CD4-positive, alpha-beta T cell treated with Interleukin-4 for 1 hour (primary cell): ENCODE measurements around the gene TFB1M.

Experiments used
- DNase-seq, 2 donors: peaks; one replicate each; pipeline ENCODE4 v3.0.0-alpha.2; 2020 to 2022

TFB1M gene

DNA sequence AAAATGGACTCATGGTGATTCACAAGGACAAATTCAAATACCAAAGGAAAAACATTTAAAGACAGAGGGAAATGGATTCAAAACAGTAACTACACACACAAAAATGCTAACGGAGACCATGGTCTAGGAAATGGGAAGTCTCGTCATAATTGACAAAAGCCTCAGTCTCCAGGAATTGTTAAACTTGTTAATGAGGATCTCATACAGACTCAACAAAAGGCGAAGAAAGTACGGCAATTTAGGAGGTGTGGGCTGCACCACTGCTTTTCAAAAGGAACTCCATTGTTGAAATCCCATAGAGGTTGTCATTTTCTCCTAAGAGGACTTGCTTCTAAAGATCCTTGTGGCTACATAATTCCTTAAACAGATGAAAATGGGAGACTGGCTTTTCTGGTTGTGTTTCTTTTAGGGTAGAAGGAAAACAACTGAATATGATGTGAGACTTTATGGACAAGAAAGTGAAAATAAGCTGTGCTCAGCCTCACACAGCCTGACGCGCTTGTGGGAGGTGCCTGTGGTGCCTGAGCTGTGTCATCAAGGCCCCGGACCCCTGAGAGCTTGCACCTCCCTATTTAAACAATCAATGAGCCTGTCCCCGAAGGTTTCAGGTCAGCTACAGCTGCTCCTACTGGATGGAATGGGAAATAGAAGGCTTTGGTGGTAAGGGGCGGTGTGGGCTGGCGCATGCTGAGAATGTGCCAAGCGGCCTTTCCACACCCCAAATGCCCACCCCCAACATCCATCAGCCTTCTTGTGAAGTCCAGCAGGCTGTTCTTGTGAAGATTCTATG, 53.0 kb downstream of the TFB1M start:
- no peak for DNase-seq

DNA sequence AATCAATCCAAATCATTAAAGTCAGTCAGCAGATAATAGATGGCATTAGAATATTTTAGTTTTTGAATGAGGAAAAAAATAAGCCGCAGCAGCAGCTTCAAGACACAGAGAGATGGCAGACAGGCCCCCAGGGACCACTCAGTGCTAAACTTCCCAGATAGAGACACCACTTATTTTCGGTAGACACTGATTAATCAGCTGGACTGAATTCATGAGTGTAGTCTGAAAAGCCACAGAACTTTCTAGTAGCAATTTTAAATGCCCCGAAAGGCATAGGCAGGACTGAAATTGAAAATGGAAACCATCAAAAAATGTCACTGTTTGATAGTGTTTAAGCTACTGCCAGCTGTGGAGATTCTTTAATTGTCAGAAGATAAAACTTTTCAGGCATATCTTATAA, 53.6 kb downstream of the TFB1M start:
- no peak for DNase-seq

DNA sequence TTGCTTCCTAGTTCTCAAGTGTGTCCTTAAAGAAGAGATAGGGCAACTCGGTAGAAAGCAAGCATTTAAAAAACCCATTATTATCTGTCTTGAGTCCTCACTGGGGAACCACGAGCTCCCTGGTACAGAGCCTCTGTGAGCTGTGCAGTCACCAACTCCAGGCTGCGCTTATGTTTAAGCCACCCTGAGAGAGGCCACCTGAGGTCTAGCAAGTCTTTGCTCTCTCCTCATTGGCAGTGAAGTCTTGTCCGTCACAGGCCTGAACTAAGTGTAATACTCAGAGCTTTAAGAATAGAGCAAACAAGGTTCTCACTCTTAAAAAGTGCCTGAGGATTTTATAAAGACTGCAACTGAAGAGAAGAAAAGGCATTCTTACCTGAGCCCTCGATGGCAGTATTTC, 54.4 kb downstream of the TFB1M start:
- DNase-seq = no peak

DNA sequence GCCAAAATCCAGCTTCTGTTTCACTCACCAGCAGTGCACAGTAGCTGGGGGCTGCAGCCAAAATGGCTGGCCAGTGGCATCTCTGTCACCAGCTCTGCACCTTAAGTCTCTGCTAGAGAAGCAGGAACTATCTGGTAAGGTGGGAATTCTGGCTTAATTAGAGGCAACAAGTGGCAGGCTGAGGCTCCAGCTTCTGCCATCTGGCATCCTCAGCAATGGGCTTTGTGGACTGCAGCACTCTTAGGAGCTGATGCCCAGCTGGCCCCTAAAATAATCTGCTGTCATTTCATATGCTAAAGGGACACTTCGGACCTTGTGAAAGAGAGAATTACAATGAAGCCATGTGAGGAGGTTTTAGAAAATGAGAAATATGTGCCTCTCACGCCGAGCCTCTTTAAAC, 55.1 kb downstream of the TFB1M start:
- DNase-seq = no peak

DNA sequence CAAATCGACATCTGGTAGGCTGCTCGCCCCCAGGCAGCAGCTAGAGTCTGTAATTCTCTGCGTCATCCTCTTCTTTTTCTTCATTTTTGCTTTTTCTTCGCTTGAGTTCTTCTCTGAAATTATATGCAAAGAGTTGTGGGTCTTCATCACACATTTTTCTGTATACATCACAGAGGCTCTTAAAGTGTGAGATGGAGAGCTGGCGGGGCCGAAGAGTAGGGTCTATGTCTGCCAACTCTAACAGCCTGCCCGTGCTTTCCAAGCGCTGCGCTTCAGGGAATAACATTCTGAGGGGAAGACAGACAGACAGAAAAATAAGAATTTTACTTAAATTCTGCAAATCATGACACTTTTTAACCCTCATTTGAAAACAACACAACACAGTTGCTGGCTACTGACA, 56.5 kb downstream of the TFB1M start:
- DNase-seq = no peak

DNA sequence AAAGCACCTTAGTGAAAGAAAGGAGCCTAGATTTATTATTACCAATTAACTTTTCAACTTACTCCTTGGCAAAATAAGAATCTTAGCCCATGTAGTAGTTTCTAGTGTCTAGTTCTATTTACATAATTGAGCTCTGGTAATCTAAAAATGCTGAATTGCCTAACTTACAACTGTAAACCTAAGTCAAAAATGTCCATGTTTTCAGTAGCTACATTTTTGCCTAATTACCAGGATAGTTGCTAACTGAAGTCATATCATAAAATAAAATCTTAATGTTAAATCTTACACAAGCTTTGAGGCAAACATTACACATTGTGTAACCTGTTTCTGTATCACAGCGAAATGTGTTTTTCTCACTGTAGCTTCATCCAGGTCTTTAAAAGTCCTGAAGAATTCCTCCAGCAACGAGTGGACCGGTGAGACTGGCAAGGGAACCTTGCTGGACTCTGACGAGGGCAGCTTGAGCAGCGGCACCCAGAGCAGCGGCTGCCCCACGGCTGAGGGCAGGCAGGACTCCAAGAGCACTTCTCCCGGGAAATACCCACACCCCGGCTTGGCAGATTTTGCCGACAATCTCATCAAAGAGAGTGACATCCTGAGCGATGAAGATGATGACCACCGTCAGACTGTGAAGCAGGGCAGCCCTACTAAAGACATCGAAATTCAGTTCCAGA, 58.0 kb downstream of the TFB1M start:
- DNase-seq = no peak

DNA sequence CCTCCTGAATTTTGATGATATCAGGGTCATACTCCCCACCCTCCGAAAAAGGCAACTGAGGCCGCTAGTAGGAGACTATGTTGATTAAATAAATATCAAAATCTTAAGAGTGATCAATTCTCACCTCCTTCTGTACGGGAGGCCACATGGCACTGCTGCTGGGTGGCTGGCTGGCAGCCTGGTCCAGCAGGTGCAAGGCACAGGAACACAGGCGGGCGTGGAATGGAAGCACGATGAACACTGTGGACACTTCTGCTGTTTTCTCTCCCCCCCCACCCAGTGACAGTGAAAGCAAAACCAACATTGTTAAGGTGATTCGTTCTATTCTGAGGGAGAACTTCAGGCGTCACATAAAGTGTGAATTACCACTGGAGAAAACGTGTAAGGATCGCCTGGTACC, 60.1 kb downstream of the TFB1M start:
- DNase-seq = no peak

DNA sequence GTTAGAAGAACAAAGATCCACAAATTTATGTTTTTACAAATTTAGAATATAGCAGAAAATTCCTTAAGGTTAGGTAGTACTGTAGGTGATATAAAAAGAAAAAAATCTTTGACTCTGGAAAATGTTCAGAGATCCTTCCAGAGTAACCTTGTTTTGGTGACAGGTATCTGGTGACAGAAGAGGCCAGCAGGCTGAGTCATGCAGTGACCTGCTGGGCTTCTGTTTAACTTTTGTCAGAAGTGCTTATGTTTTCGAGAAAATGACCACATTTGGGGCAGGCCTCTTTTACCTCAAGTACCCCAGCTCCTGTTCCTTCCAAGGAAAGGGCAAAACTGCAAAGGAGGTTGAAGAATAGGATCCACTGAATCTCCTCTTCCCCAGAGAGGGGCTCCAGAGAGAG, 60.9 kb downstream of the TFB1M start:
- no peak for DNase-seq

DNA sequence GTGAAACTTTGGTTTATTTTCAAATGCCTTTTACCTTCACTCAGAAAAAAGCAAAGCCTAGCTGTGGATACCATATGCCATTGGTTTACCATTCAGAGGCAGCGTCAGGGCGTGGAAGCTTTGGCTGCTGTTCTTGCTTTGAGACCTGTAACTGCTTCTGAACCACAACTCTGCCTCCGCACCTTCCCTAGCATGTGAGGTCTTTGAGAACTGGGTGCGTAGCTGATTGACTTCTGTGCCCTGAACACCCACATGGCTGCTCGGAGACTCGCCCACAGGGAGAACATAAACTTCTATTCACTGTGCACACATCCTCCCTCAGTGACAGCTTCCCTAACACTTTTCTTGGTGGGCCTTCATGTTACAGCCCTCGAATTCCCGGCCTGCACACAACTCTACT, 61.7 kb downstream of the TFB1M start:
- DNase-seq = no peak

DNA sequence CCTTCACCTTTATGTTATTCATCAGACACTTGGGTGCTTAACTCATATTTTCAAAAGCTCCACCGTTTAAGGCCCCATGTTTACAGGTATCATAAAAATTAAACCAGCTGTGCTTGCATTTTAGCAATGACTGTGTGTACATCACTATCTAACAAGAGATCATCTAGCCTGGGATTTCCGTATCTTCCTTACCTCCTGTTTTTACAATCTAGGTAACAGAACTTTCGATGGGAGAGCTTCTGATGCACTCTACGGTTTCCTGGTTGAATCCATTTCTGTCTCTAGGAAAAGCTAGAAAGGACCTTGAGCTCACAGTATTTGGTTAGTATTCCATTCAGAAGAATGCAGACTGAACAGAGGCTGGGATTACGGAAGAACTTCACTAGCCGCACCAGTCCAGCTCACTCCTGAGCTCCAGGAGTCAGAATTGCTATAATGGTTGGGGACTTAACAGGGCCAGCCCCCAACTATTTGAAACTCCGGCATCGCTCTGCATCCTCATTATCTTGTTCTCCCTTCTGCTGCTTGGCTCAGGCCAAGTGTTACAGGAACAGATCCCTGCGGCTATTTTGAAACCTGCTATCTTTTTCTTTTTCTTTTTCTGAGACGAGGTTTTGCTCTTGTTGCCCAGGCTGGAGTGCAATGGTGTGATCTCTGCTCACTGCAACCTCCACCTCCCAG, 63.4 kb downstream of the TFB1M start:
- DNase-seq = no peak

DNA sequence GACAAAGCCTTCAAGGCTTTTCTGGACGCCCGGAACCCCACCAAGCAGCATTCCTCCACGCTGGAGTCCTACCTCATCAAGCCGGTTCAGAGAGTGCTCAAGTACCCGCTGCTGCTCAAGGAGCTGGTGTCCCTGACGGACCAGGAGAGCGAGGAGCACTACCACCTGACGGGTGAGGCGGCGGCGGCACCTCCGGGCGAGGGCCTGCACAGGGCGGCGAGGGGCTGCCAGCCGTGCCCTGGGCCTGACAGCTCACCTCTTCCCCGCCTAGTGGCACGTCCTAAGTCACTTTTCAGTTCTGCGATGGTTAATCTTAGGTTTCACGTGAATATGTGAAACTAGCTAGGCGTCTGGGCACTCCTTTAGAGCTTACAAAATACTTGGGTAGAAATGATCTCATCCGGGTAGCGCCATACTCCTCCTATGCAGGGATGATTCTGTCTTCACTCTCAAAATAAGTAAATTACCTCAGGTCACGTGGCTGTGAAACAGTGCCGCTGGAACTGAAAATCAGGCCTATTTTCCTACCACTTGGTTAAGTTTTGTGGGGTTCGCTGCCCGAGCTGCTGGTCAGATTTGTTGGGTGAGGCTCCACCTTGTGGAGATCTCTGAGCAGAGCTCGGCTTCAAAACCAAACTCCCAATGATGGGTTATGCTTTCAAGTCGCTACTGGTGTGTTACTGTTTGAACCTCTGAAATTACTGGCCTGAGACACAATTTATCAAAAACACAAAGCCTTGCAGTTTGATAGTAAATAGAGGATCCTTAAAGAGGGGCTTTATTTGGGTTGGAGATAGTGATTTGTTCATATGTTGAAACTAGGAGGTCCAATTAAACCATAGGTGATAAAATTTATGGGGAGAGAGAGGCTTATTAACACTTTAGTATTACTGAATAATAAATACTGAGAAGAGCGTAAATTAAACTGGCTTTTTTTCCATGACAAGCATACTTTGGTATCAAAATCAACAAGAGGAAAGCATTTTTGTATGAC, 66.0 kb downstream of the TFB1M start:
- peak; percentile 20 to 29 for DNase-seq

DNA sequence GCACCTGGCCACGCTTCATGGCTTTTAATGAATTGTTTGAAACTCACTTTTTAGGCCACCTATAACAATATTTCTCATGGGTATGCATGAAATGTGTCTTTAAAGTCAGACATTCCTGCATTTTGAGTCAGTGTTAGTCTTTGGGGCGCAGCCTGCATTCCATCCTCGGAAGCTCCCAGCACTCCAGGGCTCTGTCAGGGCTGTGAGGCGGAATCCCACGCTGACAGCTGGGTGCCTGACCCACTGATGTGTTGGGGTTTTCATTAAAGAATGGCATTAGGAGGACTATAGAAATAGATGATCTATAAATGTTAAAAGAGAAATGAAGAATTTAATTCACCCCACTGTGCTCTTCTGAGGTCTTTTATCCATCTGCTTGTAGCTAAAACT, 66.7 kb downstream of the TFB1M start:
- no peak for DNase-seq

DNA sequence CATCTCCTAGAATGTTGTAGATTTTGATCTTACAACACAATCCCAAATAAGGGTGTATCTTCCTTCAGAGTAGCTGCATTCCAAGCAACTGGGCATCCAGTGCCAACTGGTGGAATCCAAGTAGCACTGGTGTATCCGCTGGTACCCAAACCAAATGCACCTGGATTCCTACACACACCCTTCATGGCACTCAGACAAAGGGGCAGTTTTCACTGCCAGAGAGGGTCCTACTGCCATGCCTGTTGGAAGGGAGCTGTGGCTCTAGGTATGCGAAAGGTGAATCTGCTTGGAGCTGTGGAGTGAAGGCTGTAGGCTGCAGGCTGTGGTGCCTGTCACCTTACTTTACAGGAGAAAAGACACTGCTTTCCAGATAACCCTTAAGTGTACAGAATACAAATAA, 67.5 kb downstream of the TFB1M start:
- no peak for DNase-seq

DNA sequence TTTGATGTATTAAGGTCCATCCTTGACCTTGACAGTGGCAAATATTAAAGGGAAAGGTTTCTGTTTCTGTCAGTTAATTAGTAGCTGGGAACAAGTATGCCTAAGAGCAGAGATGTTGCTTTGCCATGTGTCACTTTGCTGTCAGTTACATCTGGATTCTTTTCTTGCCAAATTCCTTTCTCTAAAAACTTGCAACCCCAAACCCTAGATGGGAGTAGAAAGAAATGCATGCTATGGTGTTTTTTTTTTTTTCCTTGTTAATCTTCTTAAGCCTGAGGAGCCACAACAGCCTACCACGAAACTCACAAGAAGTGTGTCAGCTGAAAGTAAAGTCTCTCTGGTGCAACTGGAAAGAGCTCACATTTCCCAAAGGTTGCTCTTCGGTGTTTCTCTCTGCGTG, 68.5 kb downstream of the TFB1M start:
- DNase-seq = no peak

DNA sequence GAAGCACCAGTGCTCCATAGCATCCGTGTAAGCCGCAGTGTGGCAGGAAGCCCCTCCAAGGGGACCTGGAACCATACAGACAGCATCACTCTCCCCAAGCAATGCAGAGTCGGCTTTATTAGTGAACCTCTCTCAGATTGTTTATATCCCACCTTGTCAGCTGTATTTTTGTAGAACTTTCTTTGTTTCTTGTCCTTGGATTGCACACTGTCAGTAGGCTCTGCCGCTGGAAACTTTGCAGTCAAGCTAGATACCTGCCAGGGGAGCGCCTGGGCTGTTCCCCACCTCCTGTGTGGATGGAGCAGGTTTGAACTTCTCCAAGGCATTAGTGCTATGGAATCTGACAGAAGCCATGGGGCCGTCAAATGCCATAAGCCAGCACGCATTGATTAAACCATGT, 69.1 kb downstream of the TFB1M start:
- no peak for DNase-seq

DNA sequence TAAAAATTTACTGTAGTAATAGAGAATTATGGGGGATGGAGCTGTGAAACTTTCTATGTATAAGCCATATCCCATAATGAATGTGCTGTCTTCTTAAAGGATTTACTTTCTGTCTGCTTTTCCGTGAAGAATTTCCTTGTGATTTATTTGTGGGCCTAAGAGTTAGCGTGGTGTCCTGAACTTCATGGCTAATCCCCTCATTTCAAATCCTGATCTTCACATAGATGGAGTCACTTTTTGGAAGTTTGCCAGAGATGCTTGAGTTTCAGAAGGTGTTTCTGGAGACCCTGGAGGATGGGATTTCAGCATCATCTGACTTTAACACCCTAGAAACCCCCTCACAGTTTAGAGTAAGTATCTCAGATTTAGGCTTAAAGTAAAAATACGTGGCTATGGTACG, 69.8 kb downstream of the TFB1M start:
- no peak for DNase-seq

DNA sequence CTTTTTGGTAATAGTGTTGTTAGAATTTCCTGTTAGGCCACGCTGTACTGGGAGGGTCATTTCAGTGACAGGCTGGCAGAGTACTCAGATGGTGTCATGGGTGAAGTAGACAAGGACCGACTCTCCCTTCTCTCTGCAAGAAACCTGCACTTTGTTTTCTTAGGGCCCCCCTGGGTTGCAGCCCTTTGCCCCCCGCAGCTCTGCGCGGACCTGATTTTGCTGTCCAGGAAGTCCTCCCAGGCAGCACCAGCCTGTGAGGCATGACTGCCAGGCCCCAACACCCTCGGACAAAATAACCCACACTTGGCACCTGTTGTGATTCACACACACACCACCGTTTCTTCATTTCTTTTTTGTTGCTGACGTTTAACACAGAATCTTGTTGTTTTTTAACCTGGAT, 72.3 kb downstream of the TFB1M start:
- no peak for DNase-seq

DNA sequence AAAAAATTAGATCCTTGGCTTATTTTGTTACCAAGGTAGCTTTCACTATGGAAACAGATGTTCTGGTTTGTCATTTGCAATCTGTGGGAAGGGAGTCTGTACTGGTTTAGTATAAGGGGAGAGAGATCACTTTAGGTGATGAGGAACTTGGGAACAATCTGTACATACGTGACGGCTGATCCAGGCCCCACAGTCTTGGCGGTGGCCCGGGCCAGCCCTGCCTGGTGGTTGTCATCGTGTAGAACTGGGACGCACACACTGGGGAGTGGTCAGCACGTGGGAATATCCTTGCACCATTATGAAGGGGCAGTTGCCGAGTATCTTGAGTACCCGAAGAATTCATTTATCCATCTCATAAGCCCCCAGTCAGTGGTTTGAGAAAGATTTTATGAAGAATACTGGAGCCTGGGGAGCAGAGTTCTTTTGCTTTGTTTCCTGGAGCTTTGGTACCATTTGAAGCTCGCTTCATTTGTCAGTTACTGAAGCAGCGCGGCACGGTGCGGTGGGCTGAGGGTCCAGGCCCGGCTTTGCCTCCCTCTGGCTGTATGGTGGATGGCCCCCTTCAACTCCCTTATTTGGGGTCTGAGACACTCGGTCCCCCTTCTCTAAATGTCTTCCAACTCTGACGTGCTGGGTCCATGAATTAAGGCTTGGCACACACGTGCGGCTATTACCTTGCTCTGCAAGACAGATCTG, 73.2 kb downstream of the TFB1M start:
- no peak for DNase-seq

DNA sequence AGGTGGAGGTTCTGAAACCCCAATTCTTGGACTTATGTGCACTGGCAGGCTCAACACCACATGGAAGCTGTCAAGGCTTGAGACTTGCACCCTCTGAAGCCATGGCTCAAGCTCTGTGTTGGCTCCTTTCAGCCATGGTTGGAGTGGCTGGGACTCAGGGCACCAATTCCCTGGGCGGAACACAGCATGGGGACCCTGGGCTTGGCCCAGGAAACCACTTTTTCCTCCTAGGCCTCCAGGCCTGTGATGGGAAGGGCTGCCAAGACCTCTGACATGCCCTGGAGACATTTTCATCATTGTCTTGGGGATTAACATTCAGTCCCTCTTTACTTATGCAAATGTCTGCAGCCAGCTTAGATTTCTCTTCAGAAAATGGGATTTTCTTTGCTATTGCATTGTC, 76.7 kb downstream of the TFB1M start:
- no peak for DNase-seq

DNA sequence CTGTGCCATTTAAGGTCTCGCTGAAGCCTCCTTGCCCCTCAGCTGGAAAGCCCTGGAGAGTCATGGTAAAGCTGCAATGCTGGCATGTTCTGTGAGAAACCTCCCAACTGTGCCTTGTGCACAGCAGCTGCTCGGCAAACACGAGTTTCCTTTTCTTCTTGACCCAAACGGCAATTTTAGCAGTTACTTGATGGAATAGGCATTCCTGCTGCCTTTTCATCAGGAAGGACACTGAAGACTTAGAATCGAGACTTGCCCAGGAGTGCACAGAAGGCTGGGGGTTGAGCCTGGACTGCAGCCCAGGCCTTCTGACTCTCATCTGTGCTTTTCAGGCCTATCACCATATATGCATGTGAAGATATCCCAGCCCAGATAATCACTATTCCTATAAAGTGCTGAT, 79.2 kb downstream of the TFB1M start:
- DNase-seq = no peak

DNA sequence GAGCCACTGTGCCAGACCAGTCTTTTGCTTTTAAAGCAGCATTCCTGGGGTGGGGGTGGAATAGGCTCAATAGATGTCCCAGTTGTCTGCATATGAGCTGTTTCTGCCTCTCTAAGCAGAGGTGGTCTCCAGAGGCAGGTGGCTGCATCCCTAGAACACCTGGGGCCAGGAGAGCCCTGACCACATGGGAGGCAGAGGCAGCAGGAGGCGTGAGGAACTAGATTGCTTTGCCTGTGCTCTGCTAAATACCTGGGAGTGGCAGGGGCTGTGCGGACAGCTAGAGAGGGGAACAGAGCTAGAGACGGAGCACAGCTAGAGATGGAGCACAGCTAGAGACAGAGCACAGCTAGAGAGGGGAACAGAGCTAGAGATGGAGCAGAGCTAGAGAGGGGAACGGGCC, 79.6 kb downstream of the TFB1M start:
- DNase-seq = no peak

DNA sequence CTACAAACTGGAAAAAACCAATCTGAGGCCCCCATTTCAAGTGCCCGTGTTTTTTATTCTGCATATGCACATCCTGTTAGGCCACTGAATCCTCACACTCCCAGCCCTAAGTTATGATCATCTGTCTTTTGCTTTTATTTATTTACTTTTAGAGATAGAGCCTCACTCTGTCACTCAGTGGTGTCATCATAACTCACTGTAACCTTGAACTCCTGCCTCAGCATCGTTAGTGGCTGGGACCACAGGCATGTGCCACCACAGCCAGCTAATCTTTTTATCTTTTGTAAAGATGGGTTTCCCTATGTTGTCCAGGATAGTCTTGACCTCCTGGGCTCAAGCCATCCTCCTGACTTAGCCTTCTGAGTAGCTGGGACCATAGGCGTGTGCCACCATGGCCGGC, 80.1 kb downstream of the TFB1M start:
- no peak for DNase-seq
